Measurements from ENCODE around the gene MAOA. TPM values are rescaled to one million over a fixed set of nuclear protein-coding genes. Genes with fewer than 3 reads are reported as not detected.

The MAOA gene
- total and polyA plus RNA-seq, 2 experiments from 2014 or later, result 0.09 TPM; not detected in 1

GRCh38 chrX:43677993-43678392 lies 21.9 kb downstream of the MAOA start:
- Histone ChIP-seq H3K4me1 (ENCODE audit: insufficient read depth) (no peaks in the 10 kb centered on the region), H3K4me2 (ENCODE audit: unreplicated experiment) (no peak overlapping the region), H3K9ac (no peak overlapping the region)

GRCh38 chrX:43679058-43679457 lies 23.0 kb downstream of the MAOA start:
- TF ChIP-seq EZH2 (IDR thresholded peaks at IDR 0.05; ENCODE audit: insufficient read depth, poor library complexity, severe bottlenecking) (no peak), EZH2phosphoT487 (IDR thresholded peaks at IDR 0.05; ENCODE audit: insufficient read depth, low read depth) (no peak)
- in situ Hi-C loops (cut with MboI), result no loop called here
- 62 to 65% methylated on average over 3 of the region's 3 CpGs for WGBS, 2 experiments (ENCODE audit: low coverage in 1 of 2, low lambda C conversion rate in 2 of 2, missing lambda C conversion rate in 2 of 2)
- no peaks in the 10 kb centered on the region for H3F3A ChIP-seq (ENCODE audit: insufficient read depth)
- H3K79me2 ChIP-seq (ENCODE audit: insufficient read depth), result no peaks in the 10 kb centered on the region
- H2AFZ ChIP-seq, result no peak overlapping the region
- H3K4me3 ChIP-seq, result no peak overlapping the region
- DNase-seq, result no peak
- no peaks in the 10 kb centered on the region for H3K9me2 ChIP-seq (ENCODE audit: insufficient read depth)
- no peak overlapping the region for H3K9ac ChIP-seq
- H3K27me3 ChIP-seq (replicated peaks; ENCODE audit: insufficient read depth), result no peaks in the 10 kb centered on the region
- H3K4me2 ChIP-seq (ENCODE audit: unreplicated experiment), result no peak overlapping the region
- no peaks in the 10 kb centered on the region for H3K9me3 ChIP-seq (ENCODE audit: low read depth)
- no peaks in the 10 kb centered on the region for H4K20me1 ChIP-seq (ENCODE audit: insufficient read depth)
- H3K36me3 ChIP-seq (ENCODE audit: low read depth), result no peaks in the 10 kb centered on the region
- H3K4me1 ChIP-seq (ENCODE audit: insufficient read depth), result no peaks in the 10 kb centered on the region
- H3K27ac ChIP-seq, result no peak overlapping the region

More at GRCh38 chrX:43677993-43678392, 21.9 kb downstream of the MAOA start:
- Histone ChIP-seq H4K20me1 (ENCODE audit: insufficient read depth) (no peaks in the 10 kb centered on the region), H3K27me3 (replicated peaks; ENCODE audit: insufficient read depth) (no peaks in the 10 kb centered on the region), H3K79me2 (ENCODE audit: insufficient read depth) (no peaks in the 10 kb centered on the region), H3F3A (ENCODE audit: insufficient read depth) (no peaks in the 10 kb centered on the region), H3K27ac (no peak overlapping the region), H2AFZ (no peak overlapping the region), H3K36me3 (ENCODE audit: low read depth) (no peaks in the 10 kb centered on the region), H3K9me3 (ENCODE audit: low read depth) (no peaks in the 10 kb centered on the region), H3K9me2 (ENCODE audit: insufficient read depth) (no peaks in the 10 kb centered on the region), H3K4me3 (no peak overlapping the region)
- TF ChIP-seq EZH2phosphoT487 (IDR thresholded peaks at IDR 0.05; ENCODE audit: insufficient read depth, low read depth) (no peak), EZH2 (IDR thresholded peaks at IDR 0.05; ENCODE audit: insufficient read depth, poor library complexity, severe bottlenecking) (no peak)
- in situ Hi-C loops (cut with MboI), result no loop called here
- DNase-seq, result no peak
- WGBS, 2 experiments (ENCODE audit: low coverage in 1 of 2, low lambda C conversion rate in 2 of 2, missing lambda C conversion rate in 2 of 2), result 86 to 94% methylated on average over 2 of the region's 2 CpGs

- no peak overlapping the region for H3K4me3 ChIP-seq
- H3K9me3 ChIP-seq (ENCODE audit: low read depth), result no peaks in the 10 kb centered on the region
- H3F3A ChIP-seq (ENCODE audit: insufficient read depth), result no peaks in the 10 kb centered on the region
- in situ Hi-C loops (cut with MboI), result no loop called here
- no peak overlapping the region for H3K27ac ChIP-seq
- no peak overlapping the region for H3K9ac ChIP-seq
- no peaks in the 10 kb centered on the region for H3K9me2 ChIP-seq (ENCODE audit: insufficient read depth)
- H3K4me2 ChIP-seq (ENCODE audit: unreplicated experiment), result no peak overlapping the region
- no peaks in the 10 kb centered on the region for H3K4me1 ChIP-seq (ENCODE audit: insufficient read depth)
- no peaks in the 10 kb centered on the region for H3K36me3 ChIP-seq (ENCODE audit: low read depth)
- H2AFZ ChIP-seq, result no peak overlapping the region
- 69 to 73% methylated on average over 2 of the region's 2 CpGs for WGBS, 2 experiments (ENCODE audit: low coverage in 1 of 2, low lambda C conversion rate in 2 of 2, missing lambda C conversion rate in 2 of 2)
- no peaks in the 10 kb centered on the region for H4K20me1 ChIP-seq (ENCODE audit: insufficient read depth)
- no peak for TF ChIP-seq EZH2phosphoT487 (IDR thresholded peaks at IDR 0.05; ENCODE audit: insufficient read depth, low read depth)
- no peak for TF ChIP-seq EZH2 (IDR thresholded peaks at IDR 0.05; ENCODE audit: insufficient read depth, poor library complexity, severe bottlenecking)
- H3K79me2 ChIP-seq (ENCODE audit: insufficient read depth), result no peaks in the 10 kb centered on the region
- H3K27me3 ChIP-seq (replicated peaks; ENCODE audit: insufficient read depth), result no peaks in the 10 kb centered on the region
- DNase-seq, result no peak
Observed at GRCh38 chrX:43679778-43680177, 23.7 kb downstream of the MAOA start.

- no peak overlapping the region for H2AFZ ChIP-seq
- no peaks in the 10 kb centered on the region for H3K4me1 ChIP-seq (ENCODE audit: insufficient read depth)
- no peaks in the 10 kb centered on the region for H3F3A ChIP-seq (ENCODE audit: insufficient read depth)
- TF ChIP-seq EZH2phosphoT487 (IDR thresholded peaks at IDR 0.05; ENCODE audit: insufficient read depth, low read depth), result no peak
- no peak for TF ChIP-seq EZH2 (IDR thresholded peaks at IDR 0.05; ENCODE audit: insufficient read depth, poor library complexity, severe bottlenecking)
- no peaks in the 10 kb centered on the region for H3K9me2 ChIP-seq (ENCODE audit: insufficient read depth)
- no peaks in the 10 kb centered on the region for H3K79me2 ChIP-seq (ENCODE audit: insufficient read depth)
- H4K20me1 ChIP-seq (ENCODE audit: insufficient read depth), result no peaks in the 10 kb centered on the region
- H3K9me3 ChIP-seq (ENCODE audit: low read depth), result no peaks in the 10 kb centered on the region
- H3K4me3 ChIP-seq, result no peak overlapping the region
- H3K27ac ChIP-seq, result no peak overlapping the region
- no peak for DNase-seq
- no peak overlapping the region for H3K9ac ChIP-seq
- H3K4me2 ChIP-seq (ENCODE audit: unreplicated experiment), result no peak overlapping the region
- in situ Hi-C loops (cut with MboI), result no loop called here
- no peaks in the 10 kb centered on the region for H3K27me3 ChIP-seq (replicated peaks; ENCODE audit: insufficient read depth)
- H3K36me3 ChIP-seq (ENCODE audit: low read depth), result no peaks in the 10 kb centered on the region
Observed at GRCh38 chrX:43682726-43683125, 26.6 kb downstream of the MAOA start.

GRCh38 chrX:43685221-43685620 lies 29.1 kb downstream of the MAOA start:
- Histone ChIP-seq H3K4me2 (ENCODE audit: unreplicated experiment) (no peak overlapping the region), H3K9me2 (ENCODE audit: insufficient read depth) (no peaks in the 10 kb centered on the region), H3K27me3 (replicated peaks; ENCODE audit: insufficient read depth) (no peaks in the 10 kb centered on the region), H3K9me3 (ENCODE audit: low read depth) (no peaks in the 10 kb centered on the region), H3K4me1 (ENCODE audit: insufficient read depth) (no peaks in the 10 kb centered on the region), H3K27ac (no peak overlapping the region), H3K36me3 (ENCODE audit: low read depth) (no peaks in the 10 kb centered on the region), H4K20me1 (ENCODE audit: insufficient read depth) (no peaks in the 10 kb centered on the region), H3K9ac (no peak overlapping the region), H3F3A (ENCODE audit: insufficient read depth) (no peaks in the 10 kb centered on the region), H2AFZ (no peak overlapping the region), H3K79me2 (ENCODE audit: insufficient read depth) (no peaks in the 10 kb centered on the region), H3K4me3 (no peak overlapping the region)
- no peak for DNase-seq
- no peak for TF ChIP-seq EZH2phosphoT487 (IDR thresholded peaks at IDR 0.05; ENCODE audit: insufficient read depth, low read depth)
- TF ChIP-seq EZH2 (IDR thresholded peaks at IDR 0.05; ENCODE audit: insufficient read depth, poor library complexity, severe bottlenecking), result no peak
- in situ Hi-C loops (cut with MboI), result no loop called here
- 80 to 84% methylated on average over 2 of the region's 2 CpGs for WGBS, 2 experiments (ENCODE audit: low coverage in 1 of 2, low lambda C conversion rate in 2 of 2, missing lambda C conversion rate in 2 of 2)
